Esophagus squamous epithelium (tissue), 5 donors: ENCODE data around the gene PTRH1. TPM values are rescaled to one million over a fixed set of nuclear protein-coding genes. Genes with fewer than 3 reads are reported as not detected.

Source experiments
- DNase-seq: peaks from one replicate; lab custom pipeline; 2025; lab: John Stamatoyannopoulos, UW
- H3K27ac ChIP-seq, 4 donors: fragments of 200-600 bp; sonication (generic); one replicate each; pipeline ENCODE4 v1.5.1; 2016 to 2019; ENCODE audit warnings: mild to moderate bottlenecking in 1 of 4
- H3K27me3 ChIP-seq, 4 donors: fragments of 200-600 bp; sonication (generic); 1 replicate in 3 of 4; 2 replicates in 1 of 4; pipeline versions ENCODE4 v1.5.1 to v1.6.0; 2017 to 2021; ENCODE audit warnings: antibody characterized with exemption in 1 of 4
- H3K36me3 ChIP-seq, 3 donors: fragments of 200-600 bp; sonication (generic); one replicate each; pipeline ENCODE4 v1.5.1; 2016 to 2019
- H3K4me1 ChIP-seq, 3 donors: fragments of 200-600 bp; sonication (generic); one replicate each; pipeline ENCODE4 v1.5.1; 2017 to 2019
- H3K4me3 ChIP-seq, 4 donors: fragments of 200-600 bp; sonication (generic); 1 replicate in 3 of 4; 2 replicates in 1 of 4; pipeline ENCODE4 v1.5.1; 2016 to 2019; ENCODE audit warnings: mild to moderate bottlenecking in 2 of 4, moderate library complexity in 1 of 4
- H3K9me3 ChIP-seq, 3 donors: fragments of 200-600 bp; sonication (generic); one replicate each; pipeline ENCODE4 v1.5.1; 2016 to 2019
- CTCF ChIP-seq, 6 experiments: fragments of 450-650 bp in 4 of 6; fragments of 200-600 bp in 2 of 6; sonication (generic) in 2 of 6; IDR thresholded peaks; one replicate each; pipeline ENCODE4 v1.5.1; 2016 to 2019; ENCODE audit warnings: antibody characterized with exemption in 6 of 6, mild to moderate bottlenecking in 4 of 6, moderate library complexity in 4 of 6
- POLR2A ChIP-seq, 4 donors: fragments of 450-650 bp; IDR thresholded peaks; one replicate each; pipeline ENCODE4 v1.6.1; 2017; ENCODE audit warnings: antibody characterized with exemption in 4 of 4, mild to moderate bottlenecking in 4 of 4, moderate library complexity in 3 of 4
- WGBS, 2 donors: methylation state at CpG; one replicate each; pipeline ENCODE4 v1.1.5; 2018; 5-methylcytosine and 5-hydroxymethylcytosine counted together
- intact Hi-C: fragments of 100-400 bp; cut with DNase I; formaldehyde crosslinking; loops from one replicate; pipeline ENCODE4 v1.15.0; 2022
- total RNA-seq, 4 donors: library from RNA; depleted of rRNA; stranded (reverse); fragments of >200 nt; gene quantifications; one replicate each; pipeline ENCODE4 v1.1.0, GENCODE V29; 2016
- donor health status: DM: yes; HTN: yes; CAD: no.

PTRH1 gene
- total RNA-seq, 4 donors from 2014 or later, result 4.5 to 12.6 (median 11.6) TPM

DNA sequence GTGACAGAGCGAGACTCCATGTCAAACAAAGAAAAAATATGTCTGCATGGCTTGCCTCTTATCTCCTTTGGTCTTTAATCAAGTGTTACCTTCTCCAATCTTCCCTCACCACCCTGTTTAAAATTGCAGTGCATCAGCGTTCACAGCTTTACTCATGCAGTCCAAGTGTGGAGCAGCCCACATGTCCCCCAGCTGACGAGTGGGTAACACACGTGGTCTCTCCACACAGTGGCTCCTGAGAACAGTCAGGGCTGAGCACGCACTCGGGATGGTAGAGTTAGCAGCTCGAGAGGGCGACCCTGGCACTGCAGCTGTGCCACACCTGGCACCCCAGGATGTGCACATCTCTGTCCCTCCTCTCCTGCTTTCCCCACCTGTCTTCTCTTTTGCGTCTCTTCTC lies 34.6 kb downstream of the PTRH1 start:
- no peak overlapping the region for H3K4me3 ChIP-seq
- no peaks in the 10 kb centered on the region for H3K27me3 ChIP-seq
- 86 to 91% methylated on average over 9 of the region's 9 CpGs for WGBS, 2 donors
- intact Hi-C loops, result no loop called here
- no peaks in the 10 kb centered on the region for H3K4me1 ChIP-seq
- no peaks in the 10 kb centered on the region for H3K9me3 ChIP-seq
- TF ChIP-seq POLR2A (IDR thresholded peaks at IDR 0.05) (no peak), CTCF (IDR thresholded peaks at IDR 0.05) (no peak)
- H3K27ac ChIP-seq, result no peak overlapping the region
- peaks cover 3 to 83% (median 4%) of the 10 kb centered on the region in 3 donors for H3K36me3 ChIP-seq
- DNase-seq, result no peak

DNA sequence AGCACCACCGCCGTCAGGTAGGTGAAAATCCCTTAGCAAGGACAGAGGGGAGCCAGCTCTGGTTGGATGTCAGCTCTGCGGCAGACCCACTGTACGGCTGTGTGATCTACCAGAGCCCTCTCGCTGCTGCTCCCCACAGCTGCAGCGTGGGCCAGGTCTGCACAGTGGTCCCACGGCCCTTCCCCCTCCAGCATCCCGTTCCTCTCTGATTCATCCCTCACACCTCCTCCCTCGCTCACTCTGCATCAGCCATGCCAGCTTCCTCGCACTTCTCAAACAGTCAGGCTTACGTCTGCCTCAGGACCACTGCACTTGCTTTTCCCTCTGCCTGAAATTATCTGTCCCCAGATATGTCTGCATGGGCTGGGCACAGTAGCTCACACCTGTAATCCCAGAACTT lies 35.2 kb downstream of the PTRH1 start:
- no peak for TF ChIP-seq CTCF (IDR thresholded peaks at IDR 0.05)
- no peak for TF ChIP-seq POLR2A (IDR thresholded peaks at IDR 0.05)
- 86 to 92% methylated on average over 10 to 11 of the region's 11 CpGs for WGBS, 2 donors
- intact Hi-C loops, result no loop called here

GRCh38 chr9:127679506-127679905 lies 36.0 kb downstream of the PTRH1 start:
- Histone ChIP-seq H3K9me3 (no peaks in the 10 kb centered on the region), H3K4me1 (no peaks in the 10 kb centered on the region), H3K27ac (no peak overlapping the region), H3K36me3 (peaks cover 3 to 93% (median 4%) of the 10 kb centered on the region in 3 donors), H3K27me3 (no peaks in the 10 kb centered on the region), H3K4me3 (no peak overlapping the region)
- no peak for DNase-seq
- 66 to 73% methylated on average over 2 of the region's 2 CpGs for WGBS, 2 donors
- intact Hi-C loops, result no loop called here
- TF ChIP-seq CTCF (IDR thresholded peaks at IDR 0.05) (no peak), POLR2A (IDR thresholded peaks at IDR 0.05) (no peak)

More for the DNA sequence above, 35.2 kb downstream of the PTRH1 start:
- peaks cover 3 to 89% (median 4%) of the 10 kb centered on the region in 3 donors for H3K36me3 ChIP-seq
- no peak for DNase-seq
- H3K9me3 ChIP-seq, result no peaks in the 10 kb centered on the region
- no peaks in the 10 kb centered on the region for H3K4me1 ChIP-seq
- no peak overlapping the region for H3K27ac ChIP-seq
- no peak overlapping the region for H3K4me3 ChIP-seq
- H3K27me3 ChIP-seq, result no peaks in the 10 kb centered on the region

GRCh38 chr9:127676638-127677037 lies 38.8 kb downstream of the PTRH1 start:
- Histone ChIP-seq H3K36me3 (peaks cover 3 to 91% (median 13%) of the 10 kb centered on the region in 3 donors), H3K27ac (no peak overlapping the region), H3K9me3 (no peaks in the 10 kb centered on the region), H3K4me3 (no peak overlapping the region), H3K4me1 (no peaks in the 10 kb centered on the region), H3K27me3 (no peaks in the 10 kb centered on the region)
- no peak for TF ChIP-seq CTCF (IDR thresholded peaks at IDR 0.05)
- no peak for TF ChIP-seq POLR2A (IDR thresholded peaks at IDR 0.05)
- DNase-seq, result no peak
- intact Hi-C loops, result no loop called here
- 73 to 84% methylated on average over 10 to 11 of the region's 12 CpGs for WGBS, 2 donors

- intact Hi-C loops, result no loop called here
- Histone ChIP-seq H3K36me3 (peaks cover under 1 to 83% (median 13%) of the 10 kb centered on the region in 3 donors), H3K27ac (no peak overlapping the region), H3K9me3 (no peaks in the 10 kb centered on the region), H3K4me3 (no peak overlapping the region), H3K4me1 (no peaks in the 10 kb centered on the region), H3K27me3 (no peaks in the 10 kb centered on the region)
- TF ChIP-seq CTCF (IDR thresholded peaks at IDR 0.05) (no peak), POLR2A (IDR thresholded peaks at IDR 0.05) (no peak)
- WGBS, 2 donors, result 89 to 91% methylated on average over 6 of the region's 7 CpGs
- no peak for DNase-seq
These were observed 42.2 kb downstream of the PTRH1 start for GRCh38 chr9:127673234-127673633.
